ENCODE measurements around the gene TMPO. TPM values are rescaled to one million over a fixed set of nuclear protein-coding genes. Genes with fewer than 3 reads are reported as not detected.

Gene TMPO
- total RNA-seq, 3 donors from 2014 or later (not counting 1 experiment from before 2014, with no cell fraction given), result 72.8 to 89.4 (median 85.5) TPM

DNA sequence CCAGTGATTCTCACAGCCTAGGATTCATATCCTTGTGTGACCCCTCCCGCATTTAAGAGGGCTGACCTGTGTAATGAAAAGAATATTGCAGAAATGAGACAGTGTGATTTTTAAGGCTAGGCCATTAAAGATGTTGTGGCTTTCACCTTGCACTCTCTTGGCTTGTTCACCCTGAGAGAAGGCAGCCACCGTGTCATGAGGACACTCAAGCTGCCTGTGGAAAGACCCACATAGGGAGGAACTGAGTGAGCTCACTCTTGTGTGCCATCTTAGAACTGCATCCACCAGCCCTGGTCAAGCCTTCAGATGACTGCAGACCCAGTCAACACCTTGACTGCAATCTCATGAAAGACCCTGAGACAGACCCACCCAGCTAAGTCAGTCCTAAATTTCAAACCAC lies 46.3 kb upstream of the TMPO start:
- ATAC-seq, result no peak
- Histone ChIP-seq H3K27ac (ENCODE audit: low read length) (no peak overlapping the region), H3K4me3 (ENCODE audit: low read length) (no peak overlapping the region), H3K36me3 (ENCODE audit: control insufficient read depth, insufficient read depth, low read length) (no peaks in the 10 kb centered on the region), H3K4me1 (ENCODE audit: control insufficient read depth, insufficient read depth, low read length) (no peaks in the 10 kb centered on the region), H3K27me3 (ENCODE audit: control insufficient read depth, insufficient read depth, low read length) (peaks cover 2% of the 10 kb centered on the region), H3K9me3 (ENCODE audit: control insufficient read depth, insufficient read depth, low read length) (no peaks in the 10 kb centered on the region)
- no peak overlapping the region for H3K4me3 Mint-ChIP-seq
- no peak for TF ChIP-seq CTCF (IDR thresholded peaks at IDR 0.05)
- no peaks in the 10 kb centered on the region for H3K4me1 Mint-ChIP-seq
- H3K9me3 Mint-ChIP-seq, result no peaks in the 10 kb centered on the region
- H3K27ac Mint-ChIP-seq, result no peak overlapping the region
- H3K27me3 Mint-ChIP-seq (ENCODE audit: low read depth in 2 of 2), result peaks cover 0 to 2% of the 10 kb centered on the region in 2 donors
- intact Hi-C loops (cut with micrococcal nuclease), result no loop called here
- no peaks in the 10 kb centered on the region for H3K36me3 Mint-ChIP-seq
- DNase-seq, result no peak
- 86% methylated on average over 2 of the region's 2 CpGs for WGBS (ENCODE audit: insufficient coverage)

DNA sequence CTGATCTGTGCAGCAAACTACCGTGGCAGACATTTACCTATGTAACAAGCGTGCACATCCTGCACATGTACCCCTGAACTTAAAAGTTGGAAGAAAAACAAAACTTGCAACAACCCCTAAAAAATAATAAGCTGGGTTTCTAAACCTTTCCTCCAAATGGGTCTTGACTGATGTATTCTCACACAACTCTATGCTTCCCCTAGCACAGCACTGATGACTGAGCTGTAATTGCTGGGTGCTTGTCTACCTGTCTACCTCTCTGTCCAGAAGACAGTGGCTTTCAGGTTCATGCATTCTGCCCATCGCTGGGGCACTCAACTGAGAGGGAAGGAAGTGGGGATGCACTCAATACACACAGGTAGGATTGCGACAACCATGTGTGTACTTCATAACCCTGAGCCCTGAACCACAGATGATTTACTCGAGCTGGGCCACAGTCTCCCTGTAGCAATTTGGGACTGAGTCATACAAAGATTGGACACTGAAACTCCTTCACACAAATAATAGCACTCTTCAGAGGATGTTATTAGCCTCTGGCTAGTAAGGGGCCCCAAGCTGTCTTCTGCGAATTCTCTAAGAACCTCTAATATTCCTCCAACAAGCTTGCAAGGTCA lies 44.8 kb upstream of the TMPO start:
- H3K9me3 ChIP-seq (ENCODE audit: control insufficient read depth, insufficient read depth, low read length), result no peaks in the 10 kb centered on the region
- Mint-ChIP-seq H3K4me1 (no peaks in the 10 kb centered on the region), H3K27me3 (ENCODE audit: low read depth in 2 of 2) (peaks cover 0 to 2% of the 10 kb centered on the region in 2 donors), H3K36me3 (no peaks in the 10 kb centered on the region), H3K4me3 (no peak overlapping the region), H3K27ac (no peak overlapping the region), H3K9me3 (no peaks in the 10 kb centered on the region)
- intact Hi-C loops (cut with micrococcal nuclease), result no loop called here
- no peaks in the 10 kb centered on the region for H3K27me3 ChIP-seq (ENCODE audit: control insufficient read depth, insufficient read depth, low read length)
- no peaks in the 10 kb centered on the region for H3K4me1 ChIP-seq (ENCODE audit: control insufficient read depth, insufficient read depth, low read length)
- no peak overlapping the region for H3K4me3 ChIP-seq (ENCODE audit: low read length)
- no peaks in the 10 kb centered on the region for H3K36me3 ChIP-seq (ENCODE audit: control insufficient read depth, insufficient read depth, low read length)
- ATAC-seq (peak in 1 of 3 donors; percentile 46), DNase-seq (no peak)
- no peak overlapping the region for H3K27ac ChIP-seq (ENCODE audit: low read length)
- TF ChIP-seq CTCF (IDR thresholded peaks at IDR 0.05), result no peak
- WGBS (ENCODE audit: insufficient coverage), result 80% methylated on average over 6 of the region's 6 CpGs

DNA sequence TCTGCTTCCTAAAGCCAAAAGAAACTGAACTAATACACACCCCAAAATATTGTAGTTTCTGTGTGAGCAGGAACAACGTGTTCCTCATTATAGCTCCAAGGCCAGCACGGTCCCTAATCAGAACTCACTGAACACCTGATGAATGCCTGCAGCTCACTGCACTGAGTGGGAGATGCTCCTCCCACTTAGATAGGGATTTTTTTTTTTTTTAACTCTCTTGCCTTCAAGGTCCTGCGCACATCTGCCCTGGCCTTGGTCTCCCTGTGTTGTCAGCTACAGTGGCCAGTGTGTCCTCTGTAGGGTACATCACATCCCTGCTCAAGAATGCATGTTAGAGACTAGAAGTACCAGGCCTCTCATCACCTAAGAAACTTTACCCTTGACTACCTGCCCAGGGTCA lies 44.3 kb upstream of the TMPO start:
- H3K4me1 Mint-ChIP-seq, result no peaks in the 10 kb centered on the region

More for the DNA sequence above, 44.3 kb upstream of the TMPO start:
- Histone ChIP-seq H3K27ac (ENCODE audit: low read length) (no peak overlapping the region), H3K4me1 (ENCODE audit: control insufficient read depth, insufficient read depth, low read length) (no peaks in the 10 kb centered on the region), H3K36me3 (ENCODE audit: control insufficient read depth, insufficient read depth, low read length) (no peaks in the 10 kb centered on the region), H3K4me3 (ENCODE audit: low read length) (no peak overlapping the region), H3K9me3 (ENCODE audit: control insufficient read depth, insufficient read depth, low read length) (no peaks in the 10 kb centered on the region), H3K27me3 (ENCODE audit: control insufficient read depth, insufficient read depth, low read length) (no peaks in the 10 kb centered on the region)
- DNase-seq, result no peak
- WGBS (ENCODE audit: insufficient coverage), result 85% methylated on average over 3 of the region's 3 CpGs
- no peak for TF ChIP-seq CTCF (IDR thresholded peaks at IDR 0.05)
- H3K27me3 Mint-ChIP-seq (ENCODE audit: low read depth in 2 of 2), result peaks cover 0 to 2% of the 10 kb centered on the region in 2 donors
- intact Hi-C loops (cut with micrococcal nuclease), result no loop called here
- H3K27ac Mint-ChIP-seq, result no peak overlapping the region
- no peak for ATAC-seq
- no peaks in the 10 kb centered on the region for H3K36me3 Mint-ChIP-seq
- H3K4me3 Mint-ChIP-seq, result no peak overlapping the region
- no peaks in the 10 kb centered on the region for H3K9me3 Mint-ChIP-seq
